M059J (cell line): ENCODE measurements around the gene PTPRN2. TPM values are rescaled to one million over a fixed set of nuclear protein-coding genes. Genes with fewer than 3 reads are reported as not detected.

ENCODE experiments used
- DNase-seq: peaks from one replicate; pipeline ENCODE4 v3.0.0-alpha.2; 2012; ENCODE audit warnings: low read depth
- total RNA-seq: library from RNA; depleted of rRNA; stranded (reverse); fragments of >200 nt; shearing (Covaris generic); gene quantifications from 2 replicates; pipeline ENCODE4 v1.2.3, GENCODE V29; 2014

PTPRN2 gene
- total RNA-seq, 1 experiment from 2014 or later, result 2.3 TPM

DNA sequence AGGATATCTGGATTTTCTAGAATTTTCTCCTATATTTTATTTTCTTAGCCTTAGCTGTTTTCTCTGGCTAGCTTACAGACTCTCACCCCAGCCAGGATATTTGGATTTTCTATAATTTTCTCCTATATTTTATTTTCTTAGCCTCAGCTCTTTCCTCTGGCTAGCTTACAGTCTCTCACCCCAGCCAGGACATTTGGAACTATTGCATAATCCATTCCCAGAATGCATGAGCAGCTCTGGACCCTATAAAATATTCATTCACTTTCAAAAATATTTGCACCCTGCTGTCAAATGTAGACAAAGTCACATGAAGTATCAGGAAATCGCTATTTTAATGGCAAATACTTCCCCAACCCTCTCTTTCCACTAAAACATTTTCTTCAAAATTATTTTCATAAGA, 952.0 kb downstream of the PTPRN2 start:
- DNase-seq, result no peak

DNA sequence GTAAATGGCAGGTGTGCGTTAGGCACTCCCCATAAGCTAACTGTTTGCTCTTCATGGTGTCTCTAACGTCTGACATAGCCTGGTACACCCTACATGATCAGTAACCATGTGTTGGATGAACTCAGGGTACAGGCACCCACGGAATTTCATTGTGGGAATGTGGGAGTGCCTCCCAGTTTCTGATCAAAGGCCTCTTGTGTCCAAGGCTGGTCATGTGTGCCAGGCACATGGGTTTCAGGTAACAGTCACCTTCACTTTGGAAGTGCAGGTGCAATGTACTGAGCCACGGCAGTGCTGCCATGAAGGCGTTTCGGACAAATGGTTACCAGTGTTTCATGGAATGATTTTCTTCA, 952.5 kb downstream of the PTPRN2 start:
- no peak for DNase-seq

DNA sequence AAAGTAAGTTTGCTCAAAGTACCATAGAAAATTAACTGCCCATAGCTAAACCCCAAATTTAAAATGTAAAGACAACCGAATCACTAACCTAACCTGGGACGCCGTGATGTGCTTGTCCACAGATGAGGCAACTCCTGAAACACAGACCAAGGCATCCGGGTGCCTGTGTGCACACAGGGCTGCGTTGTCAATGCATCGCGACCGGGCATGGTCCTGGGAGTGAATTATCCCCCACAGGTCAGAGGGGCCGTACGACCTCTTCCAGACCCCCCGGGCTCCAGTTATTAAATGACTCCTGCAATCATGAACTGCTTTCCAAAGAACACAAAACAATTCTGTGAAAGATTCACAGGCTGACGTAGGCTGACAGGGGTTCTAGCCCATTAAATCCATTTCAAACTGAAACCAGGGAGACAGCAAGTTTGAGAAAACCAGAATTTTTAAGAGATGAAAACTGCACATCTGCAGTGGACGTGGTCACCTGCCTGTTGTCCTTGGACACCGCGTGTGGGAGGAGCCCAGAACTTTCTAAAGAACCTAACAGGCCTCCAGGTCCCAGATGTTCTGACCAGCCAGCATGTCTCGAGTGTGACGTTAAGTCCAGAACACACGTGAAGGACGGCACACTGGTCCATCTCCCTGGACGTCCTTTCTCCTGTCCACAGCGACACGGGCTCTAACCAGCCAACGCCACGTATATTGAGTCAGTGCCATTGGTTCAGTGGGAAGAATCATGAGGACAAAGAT, 953.0 kb downstream of the PTPRN2 start:
- no peak for DNase-seq

DNA sequence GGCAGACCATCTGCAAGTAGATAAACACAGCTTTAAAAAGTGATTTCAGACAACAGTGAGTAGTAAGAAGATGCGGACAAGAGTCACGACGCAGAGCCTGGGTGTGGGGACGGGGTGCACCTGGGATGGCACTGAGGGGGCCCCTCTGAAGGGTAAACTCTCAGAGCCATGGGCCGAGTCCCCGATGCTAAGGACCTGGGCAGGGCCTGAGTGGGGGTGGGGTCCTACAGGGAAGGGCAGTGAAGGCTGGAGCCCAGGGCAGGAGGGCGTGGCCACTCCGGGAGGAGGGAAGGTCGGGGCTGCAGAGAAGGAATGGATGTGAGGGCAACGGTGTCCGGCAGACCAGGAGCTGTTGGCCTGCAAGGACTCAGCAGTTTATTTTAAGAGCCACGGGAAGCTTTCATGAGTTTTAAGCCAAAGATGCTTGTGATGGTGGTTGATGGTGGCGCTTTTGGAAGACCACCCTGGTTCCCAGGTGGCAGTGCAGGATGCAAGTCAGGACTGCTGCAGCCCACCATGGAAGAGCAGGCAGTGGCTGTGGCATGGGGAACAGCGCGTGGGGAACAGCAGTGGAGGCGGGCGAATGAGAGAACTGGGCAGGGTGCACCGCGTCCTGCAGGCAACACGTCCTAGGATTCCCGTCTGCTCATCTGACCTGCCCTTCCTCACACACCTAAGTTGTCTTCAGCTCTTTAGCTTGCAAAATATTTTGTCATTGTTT, 954.0 kb downstream of the PTPRN2 start:
- DNase-seq, result no peak

DNA sequence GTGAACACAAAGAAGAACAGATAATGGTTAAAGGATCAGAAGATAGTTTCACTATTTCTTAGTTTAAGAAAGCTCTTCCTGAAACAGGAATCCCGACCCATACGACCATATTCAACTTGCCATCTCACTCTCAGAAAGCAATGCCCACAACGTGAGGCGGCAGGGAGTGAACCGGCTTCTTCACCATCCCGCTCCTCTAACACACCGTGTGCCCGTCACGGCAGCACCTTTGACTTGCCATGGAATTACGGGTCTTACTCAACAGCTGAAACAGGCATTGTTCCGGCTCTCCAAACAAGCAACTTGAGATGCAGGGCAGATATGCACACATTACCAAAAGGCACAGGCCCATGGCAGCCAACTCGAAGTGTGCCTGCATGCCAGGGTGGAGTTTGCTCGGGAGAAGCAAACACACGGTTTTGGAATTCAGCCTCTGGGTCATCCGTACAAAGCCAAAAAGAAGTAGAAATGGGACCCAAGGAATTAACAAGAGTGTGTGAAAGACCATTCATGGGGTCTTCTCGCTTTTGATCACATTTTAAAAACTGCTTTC, 957.2 kb downstream of the PTPRN2 start:
- DNase-seq, result no peak

DNA sequence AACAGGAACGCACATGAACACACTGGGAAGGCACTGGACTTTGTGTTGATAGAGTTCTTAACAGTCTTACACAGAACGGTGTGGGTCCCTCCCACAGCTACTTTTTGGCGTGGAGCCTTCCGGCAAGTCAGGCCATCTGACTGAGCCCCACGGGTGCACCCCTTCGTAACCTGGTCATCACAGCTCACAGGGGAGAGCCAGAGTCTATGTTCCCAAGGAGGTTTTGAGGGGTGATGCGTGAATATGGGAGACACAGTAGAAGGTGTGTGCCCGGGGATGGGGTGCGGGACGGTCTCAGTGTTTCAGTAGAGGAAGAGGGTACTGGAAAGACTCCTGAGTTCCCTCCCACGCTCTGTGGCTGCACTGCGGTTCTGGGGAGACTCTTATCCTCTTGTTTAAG, 959.2 kb downstream of the PTPRN2 start:
- DNase-seq, result no peak

DNA sequence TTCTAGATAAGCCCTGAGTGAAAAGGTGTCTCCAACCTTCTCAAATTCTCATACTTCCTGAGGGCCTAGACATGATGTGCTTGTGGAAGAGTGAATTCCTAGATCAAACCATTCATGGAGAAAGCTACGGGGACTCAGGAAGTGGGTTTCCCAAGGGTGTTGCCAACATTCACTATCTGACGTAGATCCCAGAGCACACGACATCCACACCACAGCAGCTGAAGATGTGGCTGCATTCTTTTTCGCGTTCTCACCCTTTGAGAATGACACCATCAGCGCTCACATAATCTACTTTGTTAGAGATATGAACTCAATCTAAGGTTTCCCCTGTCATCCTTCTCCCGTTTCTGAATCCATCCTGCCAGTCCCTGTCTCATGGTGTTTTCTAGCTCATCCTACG, 960.0 kb downstream of the PTPRN2 start:
- peak; percentile 9 for DNase-seq

DNA sequence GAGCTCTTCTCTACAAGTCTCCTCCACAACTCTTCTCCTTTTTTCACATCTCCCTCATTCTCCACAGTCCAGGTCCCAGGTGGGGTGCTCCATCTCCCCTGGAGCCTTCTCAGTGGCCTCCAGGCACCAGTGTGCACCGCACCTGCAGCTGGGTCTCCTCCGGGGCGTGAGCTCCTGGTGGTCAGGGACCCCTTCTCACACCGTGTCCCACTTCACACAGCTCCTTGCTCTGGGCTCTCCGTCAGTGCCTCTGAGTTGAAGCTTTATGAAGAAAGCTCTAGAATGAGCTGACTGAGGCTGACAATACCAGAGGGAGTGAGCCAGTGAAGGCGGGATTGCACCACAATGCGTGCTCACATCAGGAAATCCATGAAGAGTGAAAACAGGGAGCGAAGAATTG, 960.6 kb downstream of the PTPRN2 start:
- DNase-seq, result no peak

DNA sequence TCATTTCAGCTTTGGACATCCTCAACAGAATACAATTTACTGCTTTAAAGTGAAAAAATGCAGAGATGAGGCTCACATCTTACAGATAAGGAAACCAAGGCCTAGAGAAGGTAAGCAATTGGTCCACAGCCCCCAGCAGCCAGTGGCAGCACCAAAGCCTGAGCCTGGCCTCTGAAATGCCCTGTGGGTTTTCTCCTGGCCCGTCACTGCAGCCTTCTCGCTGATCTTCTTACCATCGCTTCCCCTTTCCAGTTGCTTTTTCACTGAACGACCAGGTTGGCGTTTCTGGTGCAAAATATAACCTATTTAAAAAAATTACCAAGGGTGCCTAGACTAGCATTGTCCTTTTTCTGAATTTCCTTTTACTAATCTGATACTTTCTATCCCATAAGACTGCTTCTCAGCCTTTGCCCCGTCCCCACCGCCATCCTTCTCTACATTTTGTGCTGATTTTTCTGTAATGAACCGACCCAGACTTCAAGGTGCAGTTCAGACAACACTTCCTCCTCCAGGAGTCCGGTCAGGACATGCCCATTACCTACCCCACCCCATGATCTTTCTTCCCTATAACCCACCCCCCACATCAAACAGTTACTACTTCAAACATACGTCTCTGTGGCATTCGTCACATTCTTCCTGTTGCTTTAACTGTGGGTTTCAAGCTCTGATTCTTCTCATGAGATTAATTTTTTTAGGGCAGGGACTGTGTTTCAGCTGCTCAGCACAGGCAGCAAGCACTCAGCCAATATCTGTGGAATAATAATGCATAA, 961.5 kb downstream of the PTPRN2 start:
- DNase-seq, result no peak

DNA sequence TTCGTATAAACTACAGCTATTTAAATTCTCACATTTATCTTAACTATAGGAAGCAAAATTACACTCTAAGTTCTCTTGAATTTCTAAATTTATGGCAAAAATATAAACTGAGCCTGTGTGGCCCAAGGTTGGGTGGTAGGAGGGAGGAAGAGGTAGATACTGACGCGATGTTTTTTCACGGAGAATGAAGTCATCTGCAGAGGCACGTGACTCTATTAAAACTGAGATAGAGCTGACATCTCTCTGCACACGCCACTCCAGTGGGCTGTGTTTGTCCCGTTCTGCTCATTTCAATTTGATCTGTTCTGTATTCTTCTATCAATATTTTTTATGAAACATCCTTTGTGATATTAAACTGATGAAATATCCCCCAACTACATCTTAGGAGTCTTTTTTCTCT, 964.1 kb downstream of the PTPRN2 start:
- DNase-seq, result no peak

DNA sequence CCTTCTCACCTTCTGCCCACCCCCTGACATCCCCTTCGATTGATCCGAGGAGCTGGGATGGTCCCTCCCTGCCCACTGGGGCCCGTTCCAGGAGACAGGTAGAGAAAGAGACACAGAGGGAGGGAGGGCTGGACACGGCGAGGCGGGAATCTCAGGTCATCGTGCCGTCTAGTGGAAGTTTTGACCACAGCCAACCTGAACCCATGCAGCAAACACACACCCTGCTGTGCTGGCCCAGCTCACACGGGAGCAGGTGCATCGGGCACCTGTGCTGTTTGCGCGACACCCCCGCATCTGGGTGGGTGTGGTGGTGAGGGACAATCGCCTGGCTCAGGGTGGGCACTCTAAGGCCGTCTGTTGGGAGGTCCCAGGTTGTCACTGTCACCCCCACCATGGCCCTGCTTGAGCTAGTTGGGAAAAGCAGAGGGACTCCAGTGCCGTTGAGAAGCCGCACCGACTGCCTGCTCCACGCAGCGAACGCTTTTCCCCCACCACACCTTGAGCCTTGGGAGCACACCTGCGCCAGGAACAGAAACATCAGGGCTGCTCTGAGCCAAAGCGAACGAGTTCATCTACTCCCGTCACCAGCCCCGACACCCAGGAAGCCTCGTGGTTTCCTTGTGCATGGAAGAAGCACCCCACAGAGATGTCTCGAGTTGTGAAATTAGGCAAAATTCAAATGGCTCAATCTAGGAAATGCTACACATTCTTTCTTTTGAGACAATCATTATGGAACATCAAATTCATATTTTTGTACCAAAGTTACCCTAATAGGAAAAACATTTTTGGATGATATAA, 965.0 kb downstream of the PTPRN2 start:
- DNase-seq, result no peak

DNA sequence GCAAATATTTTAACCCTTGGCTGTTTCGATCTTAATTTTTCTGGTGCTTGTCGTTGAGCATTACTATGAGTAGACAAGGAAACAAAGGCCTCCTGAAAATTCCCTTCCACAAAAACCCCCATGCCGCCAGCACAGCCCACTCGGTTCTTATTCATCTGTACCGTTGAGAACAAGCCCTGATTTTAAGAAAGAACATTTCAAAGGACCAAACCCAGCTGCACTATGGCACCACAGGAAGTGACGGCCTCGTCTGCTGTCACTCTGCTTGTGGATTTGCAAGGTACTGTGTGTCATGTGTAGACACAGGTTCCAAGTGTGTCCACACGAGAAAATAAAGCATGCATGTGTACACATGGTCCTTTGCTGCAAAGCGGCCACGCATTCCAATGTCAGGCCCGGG, 965.6 kb downstream of the PTPRN2 start:
- DNase-seq, result no peak

DNA sequence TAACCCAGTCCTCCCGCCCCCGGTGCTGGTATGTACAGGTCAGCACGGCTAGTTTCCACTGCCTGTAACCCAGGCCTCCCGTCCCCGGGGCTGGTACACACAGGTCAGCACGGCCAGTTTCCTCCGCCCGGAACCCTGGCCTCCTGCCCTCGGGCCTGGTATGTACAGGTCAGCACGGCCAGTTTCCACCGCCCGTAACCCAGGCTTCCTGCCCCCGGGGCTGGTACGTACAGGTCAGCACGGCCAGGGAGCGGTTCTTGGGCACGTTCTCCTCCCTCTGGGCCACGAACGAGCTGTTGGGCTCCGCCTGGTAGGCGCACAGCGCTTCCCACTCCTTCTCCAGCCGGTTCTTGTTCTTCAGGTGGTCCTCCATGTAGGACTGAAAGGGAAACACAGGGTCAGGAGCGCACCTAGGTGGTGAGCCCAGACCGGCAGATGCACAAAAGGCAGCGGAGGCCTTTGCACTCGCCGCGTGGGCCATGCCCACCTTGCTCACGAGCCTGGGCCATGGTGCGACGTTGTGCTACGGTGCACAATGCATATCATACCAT, 966.4 kb downstream of the PTPRN2 start:
- no peak for DNase-seq

DNA sequence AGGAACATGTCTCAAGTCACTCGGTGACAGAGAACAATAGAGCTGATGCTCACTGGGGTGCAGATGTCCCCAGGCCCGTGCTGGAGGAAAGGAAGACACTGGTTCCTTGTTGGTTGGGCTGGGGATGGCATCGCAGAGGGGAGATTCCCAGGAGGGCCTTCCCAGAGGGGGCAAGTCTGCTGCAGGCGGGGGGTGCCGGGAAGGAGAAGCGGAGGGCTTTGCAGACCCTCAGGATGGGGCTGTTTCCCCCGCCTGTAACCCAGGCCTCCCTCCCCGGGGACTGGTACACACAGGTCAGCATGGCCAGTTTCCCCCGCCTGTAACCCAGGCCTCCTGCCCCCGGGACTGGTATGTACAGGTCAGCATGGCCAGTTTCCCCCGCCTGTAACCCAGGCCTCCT, 967.0 kb downstream of the PTPRN2 start:
- no peak for DNase-seq

DNA sequence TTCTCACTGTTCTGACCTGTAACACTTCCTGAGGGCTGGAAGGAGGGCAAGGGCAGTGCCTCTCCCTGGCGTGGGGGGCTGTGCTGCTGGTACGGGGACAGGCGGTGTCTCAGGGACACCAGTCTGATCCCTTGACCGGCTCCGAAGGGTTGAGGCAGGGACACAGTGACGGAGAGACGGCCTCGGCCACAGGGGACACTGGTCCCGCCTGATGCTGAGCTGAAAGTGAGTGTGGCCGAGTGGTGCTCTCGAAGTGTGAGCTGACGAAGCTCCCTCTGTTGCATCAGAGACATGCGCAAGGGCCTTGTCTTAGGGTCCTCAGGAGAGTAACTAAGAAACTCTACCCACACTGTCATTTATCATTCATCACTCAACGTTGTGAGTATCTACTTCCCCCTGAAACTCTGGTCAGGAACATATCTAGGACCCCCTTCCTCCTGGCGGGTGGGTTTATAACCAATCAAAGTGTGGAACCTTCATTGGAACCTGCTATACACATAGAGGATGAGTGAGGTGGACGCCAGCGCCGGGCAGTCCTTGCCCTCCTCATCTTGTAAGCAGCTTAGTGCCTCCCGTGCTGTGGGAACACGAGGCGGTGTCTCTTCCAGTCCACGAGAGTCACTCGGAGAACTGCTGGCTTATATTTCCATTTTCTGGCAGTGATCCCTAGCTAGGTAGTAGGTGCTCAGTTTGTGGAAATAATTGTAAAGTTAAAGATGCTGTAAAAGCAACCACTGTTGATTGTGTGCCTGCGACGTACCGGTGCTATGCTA, 967.7 kb downstream of the PTPRN2 start:
- no peak for DNase-seq

DNA sequence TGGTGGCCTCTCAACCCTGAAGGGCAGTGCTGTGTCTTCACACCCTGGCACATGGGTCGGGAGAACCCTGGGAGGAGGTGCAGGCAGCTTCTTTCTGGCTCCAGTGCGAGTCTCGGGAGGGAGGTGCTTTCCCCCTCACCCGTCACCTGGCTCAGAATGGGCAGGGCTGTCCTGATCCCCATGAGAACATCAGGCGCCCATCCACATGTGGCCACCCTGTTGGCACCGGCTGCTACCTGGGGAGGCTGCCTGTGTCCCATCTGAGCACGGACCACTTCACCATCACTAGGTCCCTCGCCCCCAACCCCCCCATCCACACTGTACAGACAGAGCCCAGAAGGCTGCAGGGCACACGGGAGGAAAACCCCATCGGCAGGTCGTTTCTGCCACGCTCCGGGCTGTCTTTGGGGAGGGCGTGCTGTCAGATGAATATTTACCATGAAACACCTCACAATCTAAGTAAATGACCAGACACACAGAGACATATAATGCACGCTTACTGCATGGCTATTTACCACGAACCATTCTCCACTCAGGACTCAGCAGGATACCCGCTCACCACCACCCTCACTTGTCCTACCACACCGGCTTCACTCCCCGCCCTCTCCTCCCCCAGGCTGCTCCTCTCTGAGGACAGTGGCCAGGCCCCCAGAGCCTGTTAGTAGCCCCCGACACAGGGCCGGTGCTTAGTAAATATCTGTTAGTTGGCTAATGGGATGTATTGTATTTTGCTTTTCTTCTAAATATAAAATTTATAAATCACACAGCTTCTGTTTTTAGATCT, 968.6 kb downstream of the PTPRN2 start:
- no peak for DNase-seq

DNA sequence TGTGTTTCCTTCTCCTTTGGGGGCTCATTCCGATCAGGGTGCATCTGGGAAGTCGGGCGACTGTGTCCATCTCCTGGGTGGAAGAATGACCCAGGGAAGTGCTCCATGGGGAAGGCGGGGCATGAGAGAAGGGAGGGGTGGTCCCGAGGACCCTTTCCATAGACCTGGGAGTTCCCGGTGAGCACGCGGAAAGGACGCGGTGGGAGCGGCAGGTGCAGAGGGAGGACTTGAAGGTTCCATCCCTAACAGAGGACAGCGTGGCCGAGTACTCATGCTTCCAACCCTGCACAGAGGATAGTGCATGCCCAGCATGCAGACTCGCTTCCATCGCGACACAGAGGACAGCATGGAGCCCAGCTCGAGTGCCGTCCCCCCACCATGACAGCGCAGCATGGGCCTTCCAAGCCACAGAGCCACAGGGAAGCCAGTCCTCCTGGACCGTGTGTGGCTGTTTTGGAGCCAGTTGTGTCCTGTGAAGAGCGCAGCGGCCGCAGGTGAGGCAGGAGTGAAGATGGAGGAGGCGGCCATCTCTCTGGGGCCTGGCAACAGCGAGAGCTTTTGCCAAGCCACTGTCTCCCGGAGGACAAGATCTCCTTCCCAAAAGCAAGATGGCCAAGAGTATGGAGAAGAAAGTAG, 969.4 kb downstream of the PTPRN2 start:
- DNase-seq, result no peak

DNA sequence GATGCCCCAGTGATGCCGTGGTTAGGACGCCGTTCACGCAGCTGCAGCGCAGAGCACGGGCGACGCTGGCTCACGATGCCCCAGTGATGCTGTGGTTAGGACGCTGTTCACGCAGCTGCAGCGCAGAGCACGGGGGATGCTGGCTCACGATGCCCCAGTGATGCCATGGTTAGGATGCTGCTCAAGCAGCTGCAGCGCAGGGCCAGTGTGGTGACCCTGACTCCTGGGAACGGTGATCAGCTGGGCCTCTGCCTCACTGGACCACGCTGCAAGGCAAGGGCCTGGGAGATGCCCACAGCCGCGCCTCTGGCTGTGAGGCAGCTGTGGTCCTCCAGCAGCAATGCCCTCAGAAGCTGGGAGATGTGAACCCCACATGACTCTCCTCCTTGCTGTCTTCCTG, 970.2 kb downstream of the PTPRN2 start:
- no peak for DNase-seq

DNA sequence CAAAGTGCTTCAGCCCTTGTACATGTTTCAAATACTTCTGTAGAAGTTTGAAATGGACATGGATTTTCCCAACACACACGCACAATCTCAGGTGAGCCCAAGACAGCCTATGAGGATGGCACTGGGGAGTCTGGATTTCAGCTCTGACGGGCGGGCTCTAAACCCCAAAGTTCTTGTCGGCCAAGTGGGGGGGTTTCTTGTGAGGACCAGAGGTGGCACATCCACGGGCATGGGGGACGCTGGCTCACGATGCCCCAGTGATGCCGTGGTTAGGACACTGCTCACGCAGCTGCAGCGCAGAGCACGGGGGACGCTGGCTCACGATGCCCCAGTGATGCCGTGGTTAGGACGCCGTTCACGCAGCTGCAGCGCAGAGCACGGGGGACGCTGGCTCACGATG, 970.7 kb downstream of the PTPRN2 start:
- DNase-seq, result no peak
